ENCODE data around the gene NPHP4. TPM values are rescaled to one million over a fixed set of nuclear protein-coding genes. Genes with fewer than 3 reads are reported as not detected.

The NPHP4 gene
- total RNA-seq, 4 donors from 2014 or later: 6.7 to 19.9 (median 10.5) TPM

DNA sequence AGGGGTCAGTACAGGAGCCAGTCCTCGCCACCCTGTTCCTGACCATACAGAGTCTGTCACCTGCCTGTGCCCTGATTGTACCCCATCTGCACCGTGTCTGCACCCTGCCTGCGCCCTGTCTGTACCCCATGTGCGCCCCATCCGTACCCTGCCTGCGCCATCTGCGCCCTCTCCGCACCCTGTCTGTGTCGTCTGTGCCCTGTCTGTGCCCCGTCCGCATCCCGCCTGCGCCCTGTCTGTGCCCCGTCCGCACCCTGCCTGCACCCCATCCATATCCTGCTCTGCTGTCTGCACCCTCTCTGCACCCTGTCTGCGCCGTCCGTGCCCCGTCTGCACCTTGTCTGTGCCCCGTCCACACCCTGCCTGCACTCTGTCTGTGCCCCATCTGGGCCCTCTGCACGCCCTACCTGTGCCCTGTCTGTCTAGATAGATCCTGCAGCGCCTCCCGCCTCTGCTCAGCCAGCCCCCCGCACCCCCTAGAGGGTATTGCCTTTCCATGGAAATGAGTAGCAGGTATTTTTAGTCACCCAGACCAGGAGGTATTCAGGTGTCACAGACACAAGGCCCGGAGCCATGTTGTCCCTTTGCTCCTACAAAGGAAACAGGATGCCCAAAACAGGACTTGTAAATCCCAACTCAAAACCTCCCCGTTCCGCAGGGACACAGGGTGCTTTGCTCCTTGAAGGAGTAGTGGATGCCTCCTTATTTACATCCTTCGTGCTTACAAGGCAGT, 7.7 kb upstream of the NPHP4 start:
- intact Hi-C loops (cut with DNase I; ENCODE audit: low total_unique reads) (no loop called here), in situ Hi-C loops (cut with MboI; ENCODE audit: low pct_ligation_motif_present in 1 of 4, low pct_unique_long_range_greater_than_20kb in 1 of 4, low sequenced_read_pairs in 3 of 4) (no loop called here)
- no peak for DNase-seq
- Histone ChIP-seq H3K27ac (no peak overlapping the region), H3K9me3 (no peaks in the 10 kb centered on the region), H3K27me3 (peaks cover 3% of the 10 kb centered on the region), H3K4me3 (no peak overlapping the region), H3K4me1 (no peaks in the 10 kb centered on the region), H3K36me3 (no peaks in the 10 kb centered on the region)
- TF ChIP-seq EP300 (IDR thresholded peaks at IDR 0.05; ENCODE audit: low read depth): no peak
- TF ChIP-seq POLR2A (IDR thresholded peaks at IDR 0.05): no peak
- no peak for TF ChIP-seq POLR2AphosphoS5 (IDR thresholded peaks at IDR 0.05)
- TF ChIP-seq, protein P1, sequence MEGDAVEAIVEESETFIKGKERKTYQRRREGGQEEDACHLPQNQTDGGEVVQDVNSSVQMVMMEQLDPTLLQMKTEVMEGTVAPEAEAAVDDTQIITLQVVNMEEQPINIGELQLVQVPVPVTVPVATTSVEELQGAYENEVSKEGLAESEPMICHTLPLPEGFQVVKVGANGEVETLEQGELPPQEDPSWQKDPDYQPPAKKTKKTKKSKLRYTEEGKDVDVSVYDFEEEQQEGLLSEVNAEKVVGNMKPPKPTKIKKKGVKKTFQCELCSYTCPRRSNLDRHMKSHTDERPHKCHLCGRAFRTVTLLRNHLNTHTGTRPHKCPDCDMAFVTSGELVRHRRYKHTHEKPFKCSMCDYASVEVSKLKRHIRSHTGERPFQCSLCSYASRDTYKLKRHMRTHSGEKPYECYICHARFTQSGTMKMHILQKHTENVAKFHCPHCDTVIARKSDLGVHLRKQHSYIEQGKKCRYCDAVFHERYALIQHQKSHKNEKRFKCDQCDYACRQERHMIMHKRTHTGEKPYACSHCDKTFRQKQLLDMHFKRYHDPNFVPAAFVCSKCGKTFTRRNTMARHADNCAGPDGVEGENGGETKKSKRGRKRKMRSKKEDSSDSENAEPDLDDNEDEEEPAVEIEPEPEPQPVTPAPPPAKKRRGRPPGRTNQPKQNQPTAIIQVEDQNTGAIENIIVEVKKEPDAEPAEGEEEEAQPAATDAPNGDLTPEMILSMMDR (IDR thresholded peaks at IDR 0.05): no peak
- 90% methylated on average over 28 of the region's 28 CpGs; no CpG with 5 or more reads in 1 of the 2 donors for WGBS, 2 donors (ENCODE audit: low coverage in 1 of 2)

DNA sequence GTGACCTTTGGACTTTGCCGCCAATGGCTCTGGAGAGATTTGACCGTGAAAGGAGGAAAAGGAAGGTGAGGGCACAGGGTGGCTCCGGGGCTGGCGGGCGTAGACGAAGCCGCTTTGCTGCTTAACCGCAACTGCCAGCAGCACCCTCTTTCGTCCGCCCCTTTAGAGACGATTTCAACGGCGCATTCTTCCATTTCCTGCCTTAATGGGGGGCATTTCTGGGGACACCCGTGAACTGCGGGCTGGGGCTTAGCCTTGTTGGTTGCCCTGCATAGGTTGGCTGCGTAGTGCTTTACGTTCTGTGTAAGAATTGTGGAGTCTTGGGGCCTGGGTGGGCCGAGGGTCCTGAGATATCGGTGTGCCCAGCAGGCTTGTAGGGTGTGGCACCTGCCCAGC, 6.7 kb upstream of the NPHP4 start:
- WGBS, 2 donors (ENCODE audit: low coverage in 1 of 2): 91% methylated on average over 19 of the region's 19 CpGs; no CpG with 5 or more reads in 1 of the 2 donors
- intact Hi-C loops (cut with DNase I; ENCODE audit: low total_unique reads): no loop called here
- DNase-seq: no peak

DNA sequence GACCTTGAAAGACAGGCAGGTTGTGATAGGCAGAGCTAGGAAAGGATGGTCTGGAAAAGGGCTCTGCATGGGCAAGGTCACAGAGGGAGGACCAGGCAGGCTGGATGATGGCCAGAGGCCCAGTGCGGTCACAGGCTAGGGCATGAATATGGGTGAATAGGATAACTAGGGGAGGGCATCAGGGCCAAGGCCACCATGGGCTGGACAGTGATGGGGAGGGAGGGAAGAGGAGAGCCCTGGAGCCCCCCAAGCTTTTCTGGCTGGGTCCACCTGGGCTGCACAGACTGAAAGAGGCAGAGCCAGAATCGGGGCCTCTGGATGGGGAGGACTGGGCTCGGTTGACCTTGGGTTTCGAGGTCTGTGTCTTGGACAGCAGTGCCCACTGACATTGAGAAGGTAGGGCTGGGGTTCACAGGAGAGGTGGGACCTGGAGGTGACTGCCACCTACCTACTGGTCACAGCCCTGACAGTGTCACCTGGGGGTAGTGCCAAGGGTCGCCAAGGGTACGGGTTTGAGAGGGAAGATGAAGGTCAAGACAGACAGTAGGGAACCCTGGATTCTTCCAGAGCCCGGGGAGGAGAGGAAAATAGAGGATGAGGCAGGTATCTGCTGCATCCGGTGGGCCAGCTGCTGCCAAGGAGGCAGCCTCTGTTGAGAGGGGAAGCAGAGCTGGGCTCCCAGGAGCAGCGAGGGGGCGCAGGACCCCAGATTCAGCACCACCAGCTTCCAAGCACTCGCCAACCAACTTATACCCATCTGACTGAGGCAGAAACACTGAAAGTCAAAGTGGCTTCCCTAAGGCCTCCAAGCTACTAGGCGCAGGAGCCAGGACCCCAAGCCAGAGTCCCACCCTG, 6.1 kb upstream of the NPHP4 start:
- no peaks in the 10 kb centered on the region for H3K36me3 ChIP-seq
- no peaks in the 10 kb centered on the region for H3K9me3 ChIP-seq
- H3K27ac ChIP-seq: no peak overlapping the region
- peaks cover 4 to 5% (median 4%) of the 10 kb centered on the region in 4 donors for H3K4me1 ChIP-seq
- peaks cover 13% of the 10 kb centered on the region for H3K27me3 ChIP-seq
- WGBS, 2 donors (ENCODE audit: low coverage in 1 of 2): 95 to 100% methylated on average over 1 to 12 of the region's 12 CpGs
- intact Hi-C loops (cut with DNase I; ENCODE audit: low total_unique reads) (no loop called here), in situ Hi-C loops (cut with MboI; ENCODE audit: low pct_ligation_motif_present in 1 of 4, low pct_unique_long_range_greater_than_20kb in 1 of 4, low sequenced_read_pairs in 3 of 4) (no loop called here)
- TF ChIP-seq POLR2AphosphoS5 (IDR thresholded peaks at IDR 0.05) (no peak), POLR2A (IDR thresholded peaks at IDR 0.05) (no peak), EP300 (IDR thresholded peaks at IDR 0.05; ENCODE audit: low read depth) (no peak)
- TF ChIP-seq, protein P1 (IDR thresholded peaks at IDR 0.05): no peak
- DNase-seq: no peak
- no peak overlapping the region for H3K4me3 ChIP-seq

More for the DNA sequence above, 6.7 kb upstream of the NPHP4 start:
- in situ Hi-C loops (cut with MboI; ENCODE audit: low pct_ligation_motif_present in 1 of 4, low pct_unique_long_range_greater_than_20kb in 1 of 4, low sequenced_read_pairs in 3 of 4): no loop called here
- Histone ChIP-seq H3K27me3 (peaks cover 6% of the 10 kb centered on the region), H3K36me3 (no peaks in the 10 kb centered on the region), H3K4me3 (no peak overlapping the region), H3K4me1 (no peaks in the 10 kb centered on the region), H3K27ac (no peak overlapping the region), H3K9me3 (no peaks in the 10 kb centered on the region)
- TF ChIP-seq, protein P1 (IDR thresholded peaks at IDR 0.05): no peak
- TF ChIP-seq POLR2A (IDR thresholded peaks at IDR 0.05) (no peak), EP300 (IDR thresholded peaks at IDR 0.05; ENCODE audit: low read depth) (no peak), POLR2AphosphoS5 (IDR thresholded peaks at IDR 0.05) (no peak)

DNA sequence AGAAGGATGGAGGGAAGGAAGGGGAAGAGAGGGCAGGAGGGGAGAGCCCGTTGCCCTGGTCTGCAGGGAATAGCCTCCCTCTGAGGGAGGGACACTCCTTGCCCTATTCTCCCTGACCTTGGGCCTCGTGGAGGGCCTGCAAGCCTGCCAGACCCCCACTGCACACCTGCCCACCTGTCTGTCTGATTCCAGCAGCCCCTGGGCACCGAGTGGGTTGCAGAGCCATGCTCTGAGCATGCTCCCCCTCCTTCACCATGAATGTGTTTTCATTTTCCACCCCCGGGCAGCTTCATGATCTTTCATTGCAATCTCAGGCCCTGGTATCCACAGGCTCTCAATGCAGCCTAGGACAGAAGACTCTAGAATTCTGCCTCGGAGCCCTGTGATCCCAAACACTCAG, 5.1 kb upstream of the NPHP4 start:
- Histone ChIP-seq H3K27me3 (peaks cover 13% of the 10 kb centered on the region), H3K4me3 (no peak overlapping the region), H3K4me1 (peaks cover 7 to 11% (median 10%) of the 10 kb centered on the region in 4 donors), H3K27ac (no peak overlapping the region), H3K36me3 (no peaks in the 10 kb centered on the region), H3K9me3 (no peaks in the 10 kb centered on the region)
- intact Hi-C loops (cut with DNase I; ENCODE audit: low total_unique reads): no loop called here
- in situ Hi-C loops (cut with MboI; ENCODE audit: low pct_ligation_motif_present in 1 of 4, low pct_unique_long_range_greater_than_20kb in 1 of 4, low sequenced_read_pairs in 3 of 4): no loop called here
- TF ChIP-seq, protein P1 (IDR thresholded peaks at IDR 0.05): no peak
- TF ChIP-seq POLR2AphosphoS5 (IDR thresholded peaks at IDR 0.05) (no peak), POLR2A (IDR thresholded peaks at IDR 0.05) (no peak)
- WGBS, 2 donors (ENCODE audit: low coverage in 1 of 2): 67% methylated on average over 5 of the region's 5 CpGs; no CpG with 5 or more reads in 1 of the 2 donors
- no peak for DNase-seq

Data from transverse colon (tissue), 4 donors.